ENCODE results near the gene ETFBKMT.
"Not testable (repeated sequence)": the region's sequence is repeated elsewhere in the genome, so short reads cannot be mapped to it uniquely, and the experiment has no call there.

ETFBKMT gene

DNA sequence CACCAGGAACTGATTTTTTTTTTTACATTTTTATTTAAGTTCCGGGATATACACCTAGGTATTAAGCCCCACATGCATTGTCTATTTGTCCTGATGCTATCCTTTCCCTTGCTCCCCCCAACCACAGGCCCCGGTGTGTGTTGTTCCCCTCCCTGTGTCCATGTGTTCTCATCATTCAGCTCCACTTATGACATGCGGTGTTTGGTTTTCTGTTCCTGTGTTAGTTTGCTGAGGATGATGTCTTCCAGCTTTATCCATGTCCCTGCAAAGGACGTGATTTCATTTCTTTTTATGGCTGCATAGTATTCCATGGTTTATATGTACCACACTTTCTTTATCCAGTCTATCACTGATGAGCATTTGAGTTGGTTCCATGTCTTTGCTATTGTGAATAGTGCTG is 57.5 kb downstream of the ETFBKMT start:
- not testable (repeated sequence) for H3K9me3 ChIP-seq (ENCODE audit: control insufficient read depth in 1 of 2, low read length in 2 of 2); H3K36me3 ChIP-seq (ENCODE audit: control insufficient read depth in 1 of 2, insufficient read depth in 2 of 2, low read length in 2 of 2); H3K27ac ChIP-seq (ENCODE audit: low read depth, low read length); H3K27me3 ChIP-seq (ENCODE audit: control insufficient read depth in 1 of 2, insufficient read depth in 2 of 2, low read length in 2 of 2); H3K4me3 ChIP-seq (ENCODE audit: low read depth in 1 of 2, low read length in 2 of 2); H3K4me1 ChIP-seq (ENCODE audit: control insufficient read depth in 1 of 2, insufficient read depth in 2 of 2, low read length in 2 of 2); H3K9ac ChIP-seq (ENCODE audit: low read depth in 1 of 2, low read length in 2 of 2)

DNA sequence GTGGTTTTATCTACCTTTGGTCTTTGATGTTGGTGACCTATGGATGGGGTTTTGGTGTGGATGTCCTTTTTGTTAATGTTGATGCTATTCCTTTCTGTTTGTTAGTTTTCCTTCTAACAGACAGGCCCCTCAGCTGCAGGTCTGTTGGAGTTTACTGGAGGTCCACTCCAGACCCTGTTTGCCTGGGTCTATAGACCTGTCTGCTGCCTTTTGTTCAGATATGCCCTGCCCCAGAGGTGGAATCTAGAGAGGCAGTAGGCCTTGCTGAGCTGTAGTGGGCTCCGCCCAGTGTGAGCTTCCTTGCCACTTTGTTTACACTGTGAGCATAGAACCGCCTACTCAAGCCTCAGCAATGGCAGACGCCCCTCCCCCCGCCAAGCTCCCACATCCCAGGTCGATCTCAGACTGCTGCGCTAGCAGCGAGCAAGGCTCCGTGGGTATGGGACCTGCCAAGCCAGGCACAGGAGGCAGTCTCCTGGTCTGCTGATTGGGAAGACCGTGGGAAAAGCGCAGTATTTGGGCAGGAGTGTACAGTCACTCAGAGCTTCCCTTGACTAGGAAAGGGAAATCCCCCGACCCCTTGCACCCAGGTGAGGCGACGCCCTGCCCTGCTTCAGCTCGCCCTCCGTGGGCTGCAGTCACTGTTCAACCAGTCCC is 59.2 kb downstream of the ETFBKMT start:
- H3K4me1 ChIP-seq (ENCODE audit: control insufficient read depth in 1 of 2, insufficient read depth in 2 of 2, low read length in 2 of 2); H3K4me3 ChIP-seq (ENCODE audit: low read depth in 1 of 2, low read length in 2 of 2); H3K9me3 ChIP-seq (ENCODE audit: control insufficient read depth in 1 of 2, low read length in 2 of 2); H3K27ac ChIP-seq (ENCODE audit: low read depth, low read length); H3K36me3 ChIP-seq (ENCODE audit: control insufficient read depth in 1 of 2, insufficient read depth in 2 of 2, low read length in 2 of 2); H3K27me3 ChIP-seq (ENCODE audit: control insufficient read depth in 1 of 2, insufficient read depth in 2 of 2, low read length in 2 of 2); H3K9ac ChIP-seq (ENCODE audit: low read depth in 1 of 2, low read length in 2 of 2): not testable (repeated sequence)

GRCh38 chr12:31722580-31722979 is 63.1 kb downstream of the ETFBKMT start:
- no peak overlapping the region for H3K4me3 ChIP-seq (ENCODE audit: low read depth in 1 of 2, low read length in 2 of 2)
- H3K9me3 ChIP-seq (ENCODE audit: control insufficient read depth in 1 of 2, low read length in 2 of 2) = no peaks in the 10 kb centered on the region
- H3K36me3 ChIP-seq (ENCODE audit: control insufficient read depth in 1 of 2, insufficient read depth in 2 of 2, low read length in 2 of 2) = no peaks in the 10 kb centered on the region
- peaks cover 0 to under 1% of the 10 kb centered on the region in 2 donors for H3K4me1 ChIP-seq (ENCODE audit: control insufficient read depth in 1 of 2, insufficient read depth in 2 of 2, low read length in 2 of 2)
- no peak overlapping the region for H3K27ac ChIP-seq (ENCODE audit: low read depth, low read length)
- H3K9ac ChIP-seq (ENCODE audit: low read depth in 1 of 2, low read length in 2 of 2) = no peak overlapping the region
- H3K27me3 ChIP-seq (ENCODE audit: control insufficient read depth in 1 of 2, insufficient read depth in 2 of 2, low read length in 2 of 2) = no peaks in the 10 kb centered on the region

All from duodenal mucosa (tissue), 2 donors.